Tibial artery (tissue), 4 donors: Measurements from ENCODE around the gene ADARB2.

Experiments used
- DNase-seq, 2 donors: peaks; one replicate each; pipeline ENCODE4 v3.0.0-alpha.2; 2019
- H3K27ac ChIP-seq, 2 donors: fragments of 200-600 bp; sonication (generic) in 1 of 2; 1 replicate in 1 of 2; 2 replicates in 1 of 2; pipeline ENCODE4 v1.5.1; 2018 to 2019; ENCODE audit warnings: mild to moderate bottlenecking in 1 of 2
- H3K27me3 ChIP-seq, 2 donors: fragments of 200-600 bp; sonication (generic) in 1 of 2; one replicate each; pipeline versions ENCODE4 v1.5.1 to v1.6.0; 2016 to 2019
- H3K36me3 ChIP-seq, 3 donors: fragments of 200-600 bp; sonication (generic) in 2 of 3; one replicate each; pipeline ENCODE4 v1.5.1; 2016 to 2019; ENCODE audit warnings: mild to moderate bottlenecking in 2 of 3
- H3K4me1 ChIP-seq, 4 donors: fragments of 200-600 bp; sonication (generic) in 2 of 4; 1 replicate in 3 of 4; 2 replicates in 1 of 4; pipeline ENCODE4 v1.5.1; 2016 to 2019
- H3K4me3 ChIP-seq, 2 donors: fragments of 200-600 bp; sonication (generic) in 1 of 2; 1 replicate in 1 of 2; 2 replicates in 1 of 2; pipeline ENCODE4 v1.5.1; 2018 to 2019; ENCODE audit warnings: mild to moderate bottlenecking in 2 of 2
- H3K9me3 ChIP-seq, 3 donors: fragments of 200-600 bp; sonication (generic) in 1 of 3; one replicate each; pipeline ENCODE4 v1.5.1; 2016 to 2019
- CTCF ChIP-seq, 2 experiments: fragments of 200-600 bp in 1 of 2; fragments of 450-650 bp in 1 of 2; IDR thresholded peaks; one replicate each; pipeline ENCODE4 v1.5.1; 2017 to 2019; ENCODE audit warnings: antibody characterized with exemption in 2 of 2, mild to moderate bottlenecking in 1 of 2, moderate library complexity in 1 of 2
- intact Hi-C: fragments of 100-400 bp; cut with DNase I; formaldehyde crosslinking; loops from one replicate; pipeline ENCODE4 v1.15.0; 2023; ENCODE audit warnings: low total_unique reads

The ADARB2 gene

GRCh38 chr10:1712944-1713671 is 24.2 kb downstream of the ADARB2 start:
- H3K27ac ChIP-seq: no peak overlapping the region
- H3K4me3 ChIP-seq: no peak overlapping the region
- H3K36me3 ChIP-seq: no peaks in the 10 kb centered on the region
- intact Hi-C loops: no loop called here
- H3K9me3 ChIP-seq: no peaks in the 10 kb centered on the region
- no peak for DNase-seq
- TF ChIP-seq CTCF (IDR thresholded peaks at IDR 0.05): no peak
- no peaks in the 10 kb centered on the region for H3K4me1 ChIP-seq
- H3K27me3 ChIP-seq: peaks cover 0 to 13% of the 10 kb centered on the region in 2 donors

- peaks cover 0 to 10% of the 10 kb centered on the region in 2 donors for H3K27me3 ChIP-seq
- intact Hi-C loops: no loop called here
- H3K36me3 ChIP-seq: no peaks in the 10 kb centered on the region
- no peak for TF ChIP-seq CTCF (IDR thresholded peaks at IDR 0.05)
- H3K9me3 ChIP-seq: no peaks in the 10 kb centered on the region
- H3K4me3 ChIP-seq: no peak overlapping the region
- DNase-seq: no peak
- H3K27ac ChIP-seq: no peak overlapping the region
- no peaks in the 10 kb centered on the region for H3K4me1 ChIP-seq
These were observed 25.0 kb downstream of the ADARB2 start for GRCh38 chr10:1712314-1712713.

- Histone ChIP-seq H3K27me3 (peaks cover 0 to 8% of the 10 kb centered on the region in 2 donors), H3K9me3 (no peaks in the 10 kb centered on the region), H3K27ac (no peak overlapping the region), H3K36me3 (no peaks in the 10 kb centered on the region), H3K4me1 (no peaks in the 10 kb centered on the region), H3K4me3 (no peak overlapping the region)
- no peak for DNase-seq
- intact Hi-C loops: loop anchor here (10.0 kb wide), 1 partner anchor 394 kb away; no protein-coding TSS in a partner anchor
- TF ChIP-seq CTCF (IDR thresholded peaks at IDR 0.05): no peak
These were observed 28.2 kb downstream of the ADARB2 start for GRCh38 chr10:1709161-1709560.

- no peaks in the 10 kb centered on the region for H3K9me3 ChIP-seq
- H3K27ac ChIP-seq: no peak overlapping the region
- no peak overlapping the region for H3K4me3 ChIP-seq
- intact Hi-C loops: loop anchor here (10.0 kb wide), 1 partner anchor 394 kb away; no protein-coding TSS in a partner anchor
- no peaks in the 10 kb centered on the region for H3K4me1 ChIP-seq
- DNase-seq: no peak
- H3K36me3 ChIP-seq: no peaks in the 10 kb centered on the region
- peaks cover 0 to 8% of the 10 kb centered on the region in 2 donors for H3K27me3 ChIP-seq
- TF ChIP-seq CTCF (IDR thresholded peaks at IDR 0.05): no peak
These were observed 28.6 kb downstream of the ADARB2 start for GRCh38 chr10:1708746-1709145.

- intact Hi-C loops: loop anchor here (10.0 kb wide), 1 partner anchor 392 kb away; no protein-coding TSS in a partner anchor
- H3K9me3 ChIP-seq: no peaks in the 10 kb centered on the region
These were observed 30.6 kb downstream of the ADARB2 start for GRCh38 chr10:1706711-1707110.

More at GRCh38 chr10:1706711-1707110, 30.6 kb downstream of the ADARB2 start:
- no peak overlapping the region for H3K27ac ChIP-seq
- peaks cover 0 to 5% of the 10 kb centered on the region in 2 donors for H3K27me3 ChIP-seq
- no peak overlapping the region for H3K4me3 ChIP-seq
- H3K36me3 ChIP-seq: no peaks in the 10 kb centered on the region
- no peaks in the 10 kb centered on the region for H3K4me1 ChIP-seq
- TF ChIP-seq CTCF (IDR thresholded peaks at IDR 0.05): no peak
- DNase-seq: no peak
